ENCODE results near the gene NINJ2. TPM values are rescaled to one million over a fixed set of nuclear protein-coding genes. Genes with fewer than 3 reads are reported as not detected.

NINJ2 gene
- total and polyA plus RNA-seq, 10 of the 15 experiments (the other 5 are each of a cell fraction or from before 2014, with no cell fraction given): 8.9 to 51.6 (median 21.3) TPM

GRCh38 chr12:565589-566105 lies 97.6 kb downstream of the NINJ2 start:
- H3K9ac ChIP-seq (ENCODE audit: control insufficient read depth, insufficient read depth, low read length): no peak overlapping the region
- in situ Hi-C loops (cut with MboI): loop anchor here (5.0 kb wide), 1 partner anchor 532 kb away; no protein-coding TSS in a partner anchor
- H3K4me2 ChIP-seq (ENCODE audit: control insufficient read depth, insufficient read depth): no peak overlapping the region
- RAD21 ChIA-PET (ENCODE audit: unreplicated experiment): interaction anchor here (1.1 kb wide), 1 partner anchor 10 kb away, joined by 3 read pairs; no protein-coding TSS in a partner anchor
- no peak overlapping the region for H3K4me3 ChIP-seq
- H2AFZ ChIP-seq (ENCODE audit: control insufficient read depth, low read depth, low read length): no peak overlapping the region
- no peak overlapping the region for H3K27ac ChIP-seq (ENCODE audit: control insufficient read depth, insufficient read depth)
- peaks cover 23% of the 10 kb centered on the region for H3K4me1 ChIP-seq (ENCODE audit: control insufficient read depth, insufficient read depth, low read length)
- CTCF ChIA-PET: interaction anchor here (0.7 to 1.6 kb wide), 5 partner anchors 10 to 1018 kb away, joined by 3 to 4 read pairs (median 3); no protein-coding TSS in a partner anchor
- no peak for FAIRE-seq
- H3K36me3 ChIP-seq (ENCODE audit: control insufficient read depth in 2 of 2, insufficient read depth in 2 of 2, low read length in 1 of 2): no peaks in the 10 kb centered on the region
- no peaks in the 10 kb centered on the region for H3K79me2 ChIP-seq (ENCODE audit: control insufficient read depth, insufficient read depth, low read length)
- intact Hi-C loops (cut with micrococcal nuclease; ENCODE audit: unreplicated experiment): loop anchor here (5.0 to 10.0 kb wide), 2 partner anchors 309 to 527 kb away; no protein-coding TSS in a partner anchor
- peak; percentile 32 for TF ChIP-seq BCL3 (IDR thresholded peaks at IDR 0.05; ENCODE audit: borderline replicate concordance, insufficient read depth, low read depth, low read length, poor library complexity, severe bottlenecking)
- TF ChIP-seq POLR2A (IDR thresholded peaks at IDR 0.05; ENCODE audit: low read depth, low read length): no peak
- no peak for DNase-seq (ENCODE audit: low read depth, low spot score)
- no peak for ATAC-seq
- no TSS peak for BruUV-seq (replicated peaks)
- POLR2A ChIA-PET: no interaction called here
- WGBS (ENCODE audit: insufficient coverage, insufficient replicate concordance, low lambda C conversion rate, missing lambda C conversion rate): 77% methylated on average over 21 of the region's 21 CpGs
- no peaks in the 10 kb centered on the region for H4K20me1 ChIP-seq (ENCODE audit: control insufficient read depth, insufficient read depth)
- SMC1A ChIA-PET (ENCODE audit: uncharacterized antibody, unreplicated experiment): no interaction called here
- no peaks in the 10 kb centered on the region for H3K27me3 ChIP-seq (replicated peaks in 1 of 2; ENCODE audit: control insufficient read depth in 2 of 2, insufficient read depth in 2 of 2, low read length in 1 of 2)
- no peaks in the 10 kb centered on the region for H3K9me3 ChIP-seq (replicated peaks; ENCODE audit: control insufficient read depth, insufficient read depth, low read length)

GRCh38 chr12:565161-565560 lies 98.1 kb downstream of the NINJ2 start:
- Histone ChIP-seq H2AFZ (ENCODE audit: control insufficient read depth, low read depth, low read length) (no peak overlapping the region), H3K9me3 (replicated peaks; ENCODE audit: control insufficient read depth, insufficient read depth, low read length) (no peaks in the 10 kb centered on the region), H3K36me3 (ENCODE audit: control insufficient read depth in 2 of 2, insufficient read depth in 2 of 2, low read length in 1 of 2) (no peaks in the 10 kb centered on the region), H3K27me3 (replicated peaks in 1 of 2; ENCODE audit: control insufficient read depth in 2 of 2, insufficient read depth in 2 of 2, low read length in 1 of 2) (no peaks in the 10 kb centered on the region), H4K20me1 (ENCODE audit: control insufficient read depth, insufficient read depth) (no peaks in the 10 kb centered on the region), H3K4me2 (ENCODE audit: control insufficient read depth, insufficient read depth) (no peak overlapping the region), H3K9ac (ENCODE audit: control insufficient read depth, insufficient read depth, low read length) (no peak overlapping the region), H3K4me3 (no peak overlapping the region), H3K79me2 (ENCODE audit: control insufficient read depth, insufficient read depth, low read length) (no peaks in the 10 kb centered on the region), H3K4me1 (ENCODE audit: control insufficient read depth, insufficient read depth, low read length) (peaks cover 23% of the 10 kb centered on the region), H3K27ac (ENCODE audit: control insufficient read depth, insufficient read depth) (no peak overlapping the region)
- BruUV-seq (replicated peaks): no TSS peak
- DNase-seq (ENCODE audit: low read depth, low spot score) (no peak), ATAC-seq (no peak), FAIRE-seq (no peak)
- 84% methylated on average over 8 of the region's 8 CpGs for WGBS (ENCODE audit: insufficient coverage, insufficient replicate concordance, low lambda C conversion rate, missing lambda C conversion rate)
- intact Hi-C loops (cut with micrococcal nuclease; ENCODE audit: unreplicated experiment): loop anchor here (5.0 to 10.0 kb wide), 2 partner anchors 310 to 527 kb away; no protein-coding TSS in a partner anchor
- in situ Hi-C loops (cut with MboI): loop anchor here (5.0 kb wide), 1 partner anchor 532 kb away; no protein-coding TSS in a partner anchor
- ChIA-PET RAD21 (ENCODE audit: unreplicated experiment) (interaction anchor here (1.1 kb wide), 1 partner anchor 9 kb away, joined by 3 read pairs; no protein-coding TSS in a partner anchor), POLR2A (no interaction called here), CTCF (interaction anchor here (1.1 to 1.5 kb wide), 2 partner anchors 18 to 249 kb away, joined by 3 to 4 read pairs; no protein-coding TSS in a partner anchor), SMC1A (ENCODE audit: uncharacterized antibody, unreplicated experiment) (no interaction called here)
- TF ChIP-seq RUNX3 (IDR thresholded peaks at IDR 0.05; ENCODE audit: low read length) (no peak), CBFB (IDR thresholded peaks at IDR 0.05; ENCODE audit: low read depth) (no peak), TCF3 (IDR thresholded peaks at IDR 0.05; ENCODE audit: borderline replicate concordance, insufficient read depth, low read depth, low read length) (no peak), RB1 (IDR thresholded peaks at IDR 0.05; ENCODE audit: borderline replicate concordance) (no peak), BRCA1 (IDR thresholded peaks at IDR 0.05; ENCODE audit: low read depth, low read length) (no peak), PAX8 (IDR thresholded peaks at IDR 0.05) (no peak), ZNF687 (IDR thresholded peaks at IDR 0.05) (no peak), HDAC2 (IDR thresholded peaks at IDR 0.05) (no peak), ETV6 (conservative IDR thresholded peaks at IDR 0.05 in 1 of 2, IDR thresholded peaks at IDR 0.05 in 1 of 2; ENCODE audit: borderline replicate concordance in 1 of 2, low read depth in 1 of 2) (no peak)

All from GM12878 (cell line).